HG02870 (cell line): ENCODE results near the gene DAB2IP.
"Not testable (repeated sequence)": the region's sequence is repeated elsewhere in the genome, so short reads cannot be mapped to it uniquely, and the experiment has no call there.

ENCODE experiments used
- ATAC-seq: cut with Tn5 transposase; IDR thresholded peaks from one replicate; pipeline ENCODE4 v1.9.1; 2021; ENCODE audit warnings: mild to moderate bottlenecking, moderate library complexity; ENCODE audit not compliant: unreplicated experiment

DAB2IP gene

GRCh38 chr9:121741228-121741918 lies 89.9 kb downstream of the DAB2IP start:
- ATAC-seq: no peak

GRCh38 chr9:121741919-121742283 lies 90.5 kb downstream of the DAB2IP start:
- ATAC-seq: not testable (repeated sequence)

- no peak for ATAC-seq
Observed at GRCh38 chr9:121742923-121743322, 91.5 kb downstream of the DAB2IP start.

GRCh38 chr9:121743441-121744001 lies 92.1 kb downstream of the DAB2IP start:
- ATAC-seq: no peak

- ATAC-seq: no peak
Observed at GRCh38 chr9:121744002-121744686, 92.7 kb downstream of the DAB2IP start.

GRCh38 chr9:121744687-121745395 lies 93.4 kb downstream of the DAB2IP start:
- no peak for ATAC-seq

- no peak for ATAC-seq
Observed at GRCh38 chr9:121745396-121745695, 93.9 kb downstream of the DAB2IP start.

- ATAC-seq: no peak
Observed at GRCh38 chr9:121746411-121746810, 95.0 kb downstream of the DAB2IP start.

GRCh38 chr9:121746866-121747265 lies 95.4 kb downstream of the DAB2IP start:
- no peak for ATAC-seq

GRCh38 chr9:121748074-121748473 lies 96.6 kb downstream of the DAB2IP start:
- ATAC-seq: no peak

- ATAC-seq: no peak
Observed at GRCh38 chr9:121748727-121749423, 97.4 kb downstream of the DAB2IP start.

GRCh38 chr9:121749614-121750013 lies 98.2 kb downstream of the DAB2IP start:
- no peak for ATAC-seq

- ATAC-seq: no peak
Observed at GRCh38 chr9:121750259-121750714, 98.9 kb downstream of the DAB2IP start.

- ATAC-seq: no peak
Observed at GRCh38 chr9:121750715-121751623, 99.5 kb downstream of the DAB2IP start.

GRCh38 chr9:121751686-121752445 lies 100.4 kb downstream of the DAB2IP start:
- no peak for ATAC-seq

- ATAC-seq: no peak
Observed at GRCh38 chr9:121752929-121753328, 101.5 kb downstream of the DAB2IP start.

GRCh38 chr9:121753802-121754654 lies 102.6 kb downstream of the DAB2IP start:
- ATAC-seq: no peak

GRCh38 chr9:121754655-121755436 lies 103.4 kb downstream of the DAB2IP start:
- no peak for ATAC-seq
